ENCODE results near the gene CDH4.

CDH4 gene

GRCh38 chr20:61900945-61901293 is 648.9 kb downstream of the CDH4 start:
- Histone ChIP-seq H3K27ac (replicated peaks) (no peak overlapping the region), H3K27me3 (ENCODE audit: insufficient read depth, poor library complexity, severe bottlenecking) (peaks cover 5% of the 10 kb centered on the region), H3K4me3 (replicated peaks; ENCODE audit: insufficient read depth, low read length) (no peak overlapping the region)
- DNase-seq (ENCODE audit: low read depth in 1 of 2, low spot score in 1 of 2) = no peak
- TF ChIP-seq CTCF (IDR thresholded peaks at IDR 0.05; ENCODE audit: insufficient read depth, low read length) (no peak), GABPA (IDR thresholded peaks at IDR 0.05; ENCODE audit: low read depth) (no peak), POLR2AphosphoS5 (IDR thresholded peaks at IDR 0.05; ENCODE audit: low read depth) (no peak), SPI1 (IDR thresholded peaks at IDR 0.05; ENCODE audit: borderline replicate concordance, low read depth) (no peak)
- TF ChIP-seq, protein P1, sequence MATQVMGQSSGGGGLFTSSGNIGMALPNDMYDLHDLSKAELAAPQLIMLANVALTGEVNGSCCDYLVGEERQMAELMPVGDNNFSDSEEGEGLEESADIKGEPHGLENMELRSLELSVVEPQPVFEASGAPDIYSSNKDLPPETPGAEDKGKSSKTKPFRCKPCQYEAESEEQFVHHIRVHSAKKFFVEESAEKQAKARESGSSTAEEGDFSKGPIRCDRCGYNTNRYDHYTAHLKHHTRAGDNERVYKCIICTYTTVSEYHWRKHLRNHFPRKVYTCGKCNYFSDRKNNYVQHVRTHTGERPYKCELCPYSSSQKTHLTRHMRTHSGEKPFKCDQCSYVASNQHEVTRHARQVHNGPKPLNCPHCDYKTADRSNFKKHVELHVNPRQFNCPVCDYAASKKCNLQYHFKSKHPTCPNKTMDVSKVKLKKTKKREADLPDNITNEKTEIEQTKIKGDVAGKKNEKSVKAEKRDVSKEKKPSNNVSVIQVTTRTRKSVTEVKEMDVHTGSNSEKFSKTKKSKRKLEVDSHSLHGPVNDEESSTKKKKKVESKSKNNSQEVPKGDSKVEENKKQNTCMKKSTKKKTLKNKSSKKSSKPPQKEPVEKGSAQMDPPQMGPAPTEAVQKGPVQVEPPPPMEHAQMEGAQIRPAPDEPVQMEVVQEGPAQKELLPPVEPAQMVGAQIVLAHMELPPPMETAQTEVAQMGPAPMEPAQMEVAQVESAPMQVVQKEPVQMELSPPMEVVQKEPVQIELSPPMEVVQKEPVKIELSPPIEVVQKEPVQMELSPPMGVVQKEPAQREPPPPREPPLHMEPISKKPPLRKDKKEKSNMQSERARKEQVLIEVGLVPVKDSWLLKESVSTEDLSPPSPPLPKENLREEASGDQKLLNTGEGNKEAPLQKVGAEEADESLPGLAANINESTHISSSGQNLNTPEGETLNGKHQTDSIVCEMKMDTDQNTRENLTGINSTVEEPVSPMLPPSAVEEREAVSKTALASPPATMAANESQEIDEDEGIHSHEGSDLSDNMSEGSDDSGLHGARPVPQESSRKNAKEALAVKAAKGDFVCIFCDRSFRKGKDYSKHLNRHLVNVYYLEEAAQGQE (IDR thresholded peaks at IDR 0.05; ENCODE audit: insufficient replicate concordance, low read depth) = no peak

DNA sequence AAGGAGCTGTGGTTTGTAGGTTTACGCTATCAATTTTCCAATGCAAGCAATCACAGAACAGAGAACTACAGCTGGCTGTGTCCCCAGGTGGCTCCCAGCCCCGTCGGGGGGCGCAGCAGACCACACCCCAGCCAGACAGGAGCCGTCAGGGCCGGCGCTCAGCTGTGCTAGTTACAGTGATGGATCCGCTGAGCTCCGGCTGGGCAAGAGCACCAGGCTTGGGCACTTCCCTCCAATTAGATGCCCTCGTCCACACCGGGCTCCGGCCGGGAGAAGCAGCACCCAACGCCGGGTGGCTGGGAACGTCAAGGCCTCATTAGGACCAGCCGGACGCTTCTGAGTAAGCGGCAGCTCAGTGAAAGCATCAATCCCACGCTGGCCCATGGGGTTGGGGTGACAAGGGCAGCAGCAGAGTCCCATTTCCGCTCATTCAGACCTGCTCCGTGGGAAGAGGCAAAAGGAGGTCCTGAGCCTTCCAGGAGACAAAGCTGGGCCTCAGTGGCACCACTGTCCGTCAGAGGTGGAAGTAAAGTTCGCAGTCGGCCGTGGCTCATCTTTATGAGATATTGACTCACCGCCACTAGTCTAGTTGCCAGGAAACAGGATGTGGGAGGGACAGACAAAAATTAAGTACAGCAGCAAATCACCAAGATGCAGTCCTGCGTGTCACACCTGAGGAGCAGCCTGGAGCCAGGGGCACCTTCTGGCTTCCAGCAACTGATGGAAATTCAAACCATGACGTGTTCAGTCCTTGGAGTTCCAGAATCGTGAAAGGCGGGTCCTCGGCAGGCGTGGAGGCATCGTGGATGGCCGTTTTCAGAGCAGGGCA is 649.5 kb downstream of the CDH4 start:
- Histone ChIP-seq H3K27me3 (ENCODE audit: insufficient read depth, poor library complexity, severe bottlenecking) (peaks cover 5% of the 10 kb centered on the region), H3K4me3 (replicated peaks; ENCODE audit: insufficient read depth, low read length) (no peak overlapping the region)
- TF ChIP-seq POLR2AphosphoS5 (IDR thresholded peaks at IDR 0.05; ENCODE audit: low read depth) (no peak), SPI1 (IDR thresholded peaks at IDR 0.05; ENCODE audit: borderline replicate concordance, low read depth) (no peak), CTCF (IDR thresholded peaks at IDR 0.05; ENCODE audit: insufficient read depth, low read length) (no peak), GABPA (IDR thresholded peaks at IDR 0.05; ENCODE audit: low read depth) (no peak)
- TF ChIP-seq, protein P1 (IDR thresholded peaks at IDR 0.05; ENCODE audit: insufficient replicate concordance, low read depth) = no peak

DNA sequence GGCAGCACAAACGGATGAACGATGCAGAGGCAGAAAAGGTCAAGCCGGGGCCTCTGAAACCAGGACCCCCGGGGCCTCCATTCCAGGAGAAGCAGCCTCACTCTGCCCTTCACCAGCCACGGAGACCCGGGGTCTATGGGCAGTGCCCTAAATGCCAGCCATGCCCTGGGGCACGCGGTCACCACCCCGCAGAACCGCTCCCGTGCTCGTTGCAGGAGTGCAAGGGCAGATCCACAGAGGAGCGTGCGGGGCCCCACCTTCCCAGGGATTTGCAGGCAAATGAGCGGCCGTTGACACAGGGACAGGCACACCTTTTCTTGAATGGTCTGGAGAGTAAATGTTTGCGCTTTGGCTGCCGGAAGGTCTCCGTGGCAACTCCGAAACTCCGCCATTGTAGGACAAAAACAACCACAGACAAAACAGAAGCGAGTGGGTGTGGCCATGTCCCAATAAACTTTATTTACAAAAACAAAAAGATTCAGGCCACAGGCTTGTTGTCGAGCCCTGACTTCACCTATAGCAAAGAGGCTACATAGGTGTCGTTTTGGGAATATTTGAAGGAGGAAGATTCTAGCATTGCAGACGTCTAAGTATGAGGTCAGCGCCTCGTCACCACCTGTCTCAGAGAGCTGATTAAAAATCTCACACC is 650.3 kb downstream of the CDH4 start:
- TF ChIP-seq CTCF (IDR thresholded peaks at IDR 0.05; ENCODE audit: insufficient read depth, low read length) (no peak), SPI1 (IDR thresholded peaks at IDR 0.05; ENCODE audit: borderline replicate concordance, low read depth) (no peak), POLR2AphosphoS5 (IDR thresholded peaks at IDR 0.05; ENCODE audit: low read depth) (no peak), GABPA (IDR thresholded peaks at IDR 0.05; ENCODE audit: low read depth) (no peak)
- TF ChIP-seq, protein P1 (IDR thresholded peaks at IDR 0.05; ENCODE audit: insufficient replicate concordance, low read depth) = no peak
- no peak overlapping the region for H3K27ac ChIP-seq (replicated peaks)
- peaks cover 5% of the 10 kb centered on the region for H3K27me3 ChIP-seq (ENCODE audit: insufficient read depth, poor library complexity, severe bottlenecking)
- no peak for DNase-seq (ENCODE audit: low read depth in 1 of 2, low spot score in 1 of 2)
- H3K4me3 ChIP-seq (replicated peaks; ENCODE audit: insufficient read depth, low read length) = no peak overlapping the region

More for the DNA sequence above, 649.5 kb downstream of the CDH4 start:
- no peak overlapping the region for H3K27ac ChIP-seq (replicated peaks)
- DNase-seq (ENCODE audit: low read depth in 1 of 2, low spot score in 1 of 2) = no peak
